HG03159 (cell line): ENCODE data around the gene PRXL2C.
"Not testable (repeated sequence)": the region's sequence is repeated elsewhere in the genome, so short reads cannot be mapped to it uniquely, and the experiment has no call there.

Source experiments
- ATAC-seq: cut with Tn5 transposase; IDR thresholded peaks from one replicate; pipeline ENCODE4 v1.9.1; 2021; ENCODE audit warnings: mild to moderate bottlenecking, moderate library complexity; ENCODE audit not compliant: unreplicated experiment

PRXL2C gene

DNA sequence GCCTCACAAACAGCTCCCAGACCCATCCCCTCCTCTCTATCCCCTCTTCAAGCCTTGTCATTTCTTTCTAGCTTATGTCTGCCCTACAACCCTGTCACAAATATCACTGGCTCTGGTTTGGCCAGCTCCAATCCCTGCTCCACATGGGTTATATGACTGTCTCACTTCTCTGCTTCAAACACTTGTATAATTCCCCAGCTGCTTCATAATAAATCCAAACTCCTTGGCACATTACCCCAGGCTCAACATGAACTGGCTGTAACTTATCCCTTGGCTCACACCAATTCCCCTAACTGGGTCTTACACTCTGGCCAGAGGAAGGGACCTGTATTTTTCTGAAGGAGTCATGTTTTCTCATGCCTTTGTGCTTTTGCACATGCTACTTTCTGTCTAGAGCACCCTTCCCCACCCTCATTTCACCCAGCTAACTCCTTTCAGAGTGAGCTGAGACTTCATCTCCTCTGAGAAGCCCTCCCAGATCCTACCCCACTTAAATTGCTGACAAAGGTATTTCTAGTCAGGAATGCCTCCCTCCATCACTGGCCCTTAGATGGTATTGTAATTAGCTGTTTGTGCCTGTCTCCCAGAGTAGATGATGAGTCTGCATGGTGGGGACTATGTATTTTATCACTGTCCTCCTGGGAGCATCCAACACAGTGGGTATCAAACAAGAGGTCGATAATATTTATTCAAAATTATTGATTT is 5.3 kb downstream of the PRXL2C start:
- ATAC-seq = no peak

DNA sequence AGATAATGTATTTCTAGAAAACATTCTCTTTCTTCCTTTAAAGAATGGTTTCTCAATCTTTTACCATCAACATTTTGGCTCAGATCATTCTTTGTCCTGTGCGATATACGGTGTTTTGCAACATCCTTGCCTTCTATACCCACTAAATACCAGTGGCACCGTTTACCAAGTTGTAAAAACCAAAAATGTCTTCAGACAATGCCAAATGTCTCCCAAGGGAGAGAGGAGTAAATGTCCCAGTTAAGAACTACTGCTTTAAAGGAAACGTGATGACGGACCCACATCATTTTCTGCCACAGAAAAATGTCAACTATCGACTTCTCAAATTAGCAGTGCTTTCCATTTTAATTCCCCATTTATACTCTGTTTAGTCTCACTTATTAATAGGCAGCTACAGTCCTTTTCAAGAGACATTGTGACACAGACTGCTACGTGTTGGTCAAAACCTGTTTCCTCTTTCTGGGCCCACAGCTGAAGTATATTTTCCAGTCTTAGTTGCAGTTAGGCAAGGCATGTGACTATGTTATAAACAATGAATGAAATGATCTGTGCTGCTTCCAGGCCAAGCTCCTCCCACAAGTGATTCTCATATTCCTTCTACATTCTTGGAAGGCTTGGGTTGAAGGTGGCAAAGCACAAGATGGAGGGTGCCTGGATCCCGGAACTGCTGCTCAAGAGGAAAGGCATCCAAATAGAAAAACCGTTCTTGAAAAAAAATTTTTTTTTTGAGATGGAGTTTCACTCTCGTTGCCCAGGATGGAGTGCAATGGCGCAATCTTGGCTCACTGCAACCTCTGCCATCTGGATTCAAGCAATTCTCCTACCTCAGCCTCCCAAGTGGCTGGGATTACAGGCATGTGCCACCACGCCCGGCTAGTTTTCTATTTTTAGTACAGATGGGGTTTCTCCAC is 8.8 kb downstream of the PRXL2C start:
- ATAC-seq = no peak

DNA sequence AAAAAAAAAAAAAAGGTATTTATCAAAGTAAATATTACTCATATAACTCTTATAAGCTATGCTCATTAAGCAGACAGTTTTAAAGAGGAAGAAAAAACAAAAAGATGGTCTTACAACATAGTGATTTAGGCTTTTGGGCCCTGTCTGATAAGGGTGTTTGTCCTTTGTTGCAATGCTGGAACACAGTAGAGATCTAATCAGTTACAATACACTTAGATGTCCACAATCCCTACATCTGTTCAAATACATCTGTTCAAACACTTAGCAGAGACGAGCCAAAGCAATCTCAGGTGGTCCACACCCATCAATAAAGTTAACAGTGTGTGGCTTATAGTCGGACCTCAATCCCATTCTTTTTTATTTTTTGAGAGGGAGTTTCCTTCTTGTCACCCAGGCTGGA is 11.0 kb downstream of the PRXL2C start:
- no peak for ATAC-seq

DNA sequence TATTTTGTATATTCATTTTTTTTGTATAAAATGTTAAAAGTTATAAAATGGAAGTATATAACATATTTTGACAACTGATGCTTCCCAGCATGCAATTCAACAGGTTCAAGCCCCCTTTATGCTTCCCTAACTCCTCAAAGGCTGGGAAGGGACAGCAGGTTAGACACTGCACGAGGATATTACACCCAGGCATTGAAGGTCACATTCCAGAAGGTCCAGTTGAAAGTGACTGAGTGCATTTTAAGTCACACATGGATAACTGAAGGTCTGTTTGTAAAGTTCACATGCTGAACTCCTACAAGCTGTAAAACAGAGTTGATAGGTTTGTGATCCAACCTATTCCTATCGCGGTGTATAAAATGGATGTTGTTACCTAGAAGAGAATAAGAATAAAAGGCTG is 13.6 kb downstream of the PRXL2C start:
- ATAC-seq = no peak

DNA sequence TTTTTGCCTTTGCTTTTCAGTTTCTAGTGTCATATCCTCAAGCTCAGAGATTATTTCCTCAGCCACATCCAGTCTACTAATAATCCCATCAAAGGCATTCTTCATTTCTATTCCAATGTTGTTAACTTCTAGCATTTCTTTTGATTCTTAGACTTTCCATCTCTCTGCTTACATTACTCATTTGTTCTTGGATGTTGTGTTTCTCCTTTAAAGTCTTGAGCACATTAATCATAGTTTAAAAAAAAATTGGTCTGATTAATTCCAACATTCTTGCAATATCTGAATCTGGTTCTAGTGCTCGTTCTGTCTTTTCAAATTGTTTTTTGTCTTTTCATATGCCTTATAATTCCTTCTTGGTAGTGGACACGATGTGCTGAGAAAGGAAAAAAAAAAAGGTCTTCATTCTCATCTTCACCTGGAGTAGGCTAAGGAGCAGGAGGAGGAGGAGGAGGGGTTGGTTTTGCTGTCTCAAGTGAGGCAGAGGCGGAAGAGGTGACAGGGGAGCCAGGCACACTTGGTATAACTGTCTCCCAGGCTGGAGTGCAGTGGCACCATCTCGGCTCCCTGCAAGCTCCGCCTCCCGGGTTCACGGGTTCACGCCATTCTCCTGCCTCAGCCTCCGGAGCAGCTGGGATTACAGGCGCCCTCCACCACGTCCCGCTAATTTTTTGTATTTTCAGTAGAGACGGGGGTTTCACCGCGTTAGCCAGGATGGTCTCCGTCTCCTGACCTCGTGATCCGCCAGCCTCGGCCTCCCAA is 16.3 kb downstream of the PRXL2C start:
- ATAC-seq = no peak

DNA sequence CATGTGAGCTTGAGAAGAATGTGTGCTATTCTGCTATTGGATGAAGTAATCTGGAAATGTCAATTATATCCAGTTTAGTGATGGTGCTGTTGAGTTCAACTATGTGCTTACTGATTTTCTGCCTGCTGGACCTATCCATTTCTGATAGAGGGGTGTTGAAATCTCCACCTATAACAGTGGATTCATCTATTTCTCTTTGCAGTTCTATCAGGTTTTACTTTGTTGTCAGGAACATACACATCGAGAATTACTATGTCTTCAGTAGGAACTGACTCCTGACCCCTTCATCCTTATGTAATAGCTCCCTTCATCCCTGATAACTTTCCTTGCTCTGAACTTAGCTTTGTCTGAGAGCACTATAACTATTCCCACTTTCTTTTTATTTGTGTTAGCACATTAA is 18.7 kb downstream of the PRXL2C start:
- no peak for ATAC-seq

DNA sequence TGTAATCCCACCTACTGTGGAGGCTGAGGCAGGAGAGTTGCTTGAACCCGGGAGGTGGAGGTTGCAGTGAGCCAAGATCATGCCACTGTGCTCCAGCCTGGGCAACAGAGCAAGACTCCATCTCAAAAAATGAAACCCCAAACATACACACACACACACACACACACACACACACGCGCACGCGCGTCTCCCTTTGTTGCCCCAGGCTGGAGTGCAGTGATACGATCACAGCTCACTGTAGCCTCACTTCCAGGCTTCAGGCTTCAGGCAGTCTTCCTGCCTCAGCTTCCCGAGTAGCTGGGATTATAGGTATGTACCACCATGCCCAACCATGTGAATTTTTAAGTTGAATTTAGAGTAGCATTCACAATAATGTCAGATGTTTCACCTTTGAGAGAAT is 21.5 kb downstream of the PRXL2C start:
- not testable (repeated sequence) for ATAC-seq

DNA sequence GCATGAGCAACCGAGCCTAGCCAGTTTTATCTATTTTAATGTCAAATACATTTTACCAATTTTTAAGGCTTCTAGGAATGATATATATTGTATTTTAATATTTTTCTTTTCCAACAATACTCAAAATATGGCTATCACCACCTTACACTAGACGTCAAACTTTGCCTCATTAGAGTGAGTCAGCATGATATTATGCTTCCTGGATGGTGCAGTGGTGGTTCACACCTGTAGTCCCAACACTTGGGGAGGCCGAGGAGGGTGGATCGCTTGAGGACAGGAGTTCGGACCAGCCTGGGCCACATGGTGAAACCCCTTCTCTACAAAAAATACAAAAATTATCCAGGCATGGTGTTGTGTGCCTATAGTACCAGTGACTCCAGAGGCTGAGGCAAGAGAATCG is 28.2 kb downstream of the PRXL2C start:
- no peak for ATAC-seq

DNA sequence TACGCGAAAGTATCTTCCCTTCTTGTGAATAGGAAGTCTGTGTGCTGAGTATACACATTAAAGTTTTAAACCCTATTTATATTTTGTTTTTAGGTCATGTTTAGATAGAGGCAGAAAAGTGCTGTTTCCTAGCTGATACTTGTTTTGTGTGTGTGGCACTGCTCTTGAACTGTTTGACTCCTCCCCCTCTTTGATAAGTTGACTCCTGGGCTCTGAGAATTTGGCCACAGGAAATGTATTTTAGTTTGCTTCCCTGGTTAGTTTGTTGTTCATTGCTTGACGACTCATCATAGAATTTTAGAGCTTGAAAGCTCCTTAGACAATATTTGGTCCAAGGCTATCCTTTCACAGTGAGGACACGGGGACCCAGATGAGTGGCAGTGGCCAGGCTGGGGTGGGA is 33.5 kb downstream of the PRXL2C start:
- no peak for ATAC-seq

DNA sequence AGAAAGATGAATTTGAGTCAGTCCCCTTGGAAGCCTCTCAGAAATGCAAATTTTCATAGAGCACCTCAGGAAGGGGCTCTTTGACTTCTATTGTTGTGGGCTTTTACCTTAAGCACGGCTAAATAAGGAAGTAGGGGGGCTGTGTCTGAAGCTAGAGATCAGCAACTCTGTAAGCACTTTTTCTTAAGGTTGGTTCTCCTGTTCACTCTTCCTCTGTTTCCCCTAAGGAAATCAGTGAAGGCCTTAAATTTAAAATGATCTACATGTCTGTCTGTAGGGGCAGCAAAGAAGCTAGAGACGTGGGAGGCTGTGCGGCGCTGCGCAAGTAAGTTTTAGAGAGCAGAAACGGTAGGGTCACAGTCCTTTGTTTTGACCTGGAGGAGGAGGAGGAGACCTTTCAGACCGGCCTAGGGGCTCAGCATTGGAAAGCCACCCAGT is 34.3 kb downstream of the PRXL2C start:
- ATAC-seq = no peak

DNA sequence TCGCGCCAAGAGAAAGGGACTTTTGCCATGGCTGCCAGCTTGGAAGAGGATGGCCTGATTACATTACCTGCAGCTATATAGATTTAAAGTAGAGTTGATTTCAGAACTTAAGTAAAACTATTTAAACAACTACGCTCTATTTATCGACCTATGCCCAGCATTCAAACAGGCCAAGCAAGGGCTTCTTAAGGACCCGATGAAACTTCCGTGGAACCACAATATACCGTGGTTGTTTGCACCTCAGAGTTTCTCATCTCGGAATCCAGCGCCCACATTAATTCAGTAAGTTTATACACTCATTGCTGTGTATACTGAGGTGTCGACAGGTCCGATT is 35.0 kb downstream of the PRXL2C start:
- ATAC-seq = no peak

DNA sequence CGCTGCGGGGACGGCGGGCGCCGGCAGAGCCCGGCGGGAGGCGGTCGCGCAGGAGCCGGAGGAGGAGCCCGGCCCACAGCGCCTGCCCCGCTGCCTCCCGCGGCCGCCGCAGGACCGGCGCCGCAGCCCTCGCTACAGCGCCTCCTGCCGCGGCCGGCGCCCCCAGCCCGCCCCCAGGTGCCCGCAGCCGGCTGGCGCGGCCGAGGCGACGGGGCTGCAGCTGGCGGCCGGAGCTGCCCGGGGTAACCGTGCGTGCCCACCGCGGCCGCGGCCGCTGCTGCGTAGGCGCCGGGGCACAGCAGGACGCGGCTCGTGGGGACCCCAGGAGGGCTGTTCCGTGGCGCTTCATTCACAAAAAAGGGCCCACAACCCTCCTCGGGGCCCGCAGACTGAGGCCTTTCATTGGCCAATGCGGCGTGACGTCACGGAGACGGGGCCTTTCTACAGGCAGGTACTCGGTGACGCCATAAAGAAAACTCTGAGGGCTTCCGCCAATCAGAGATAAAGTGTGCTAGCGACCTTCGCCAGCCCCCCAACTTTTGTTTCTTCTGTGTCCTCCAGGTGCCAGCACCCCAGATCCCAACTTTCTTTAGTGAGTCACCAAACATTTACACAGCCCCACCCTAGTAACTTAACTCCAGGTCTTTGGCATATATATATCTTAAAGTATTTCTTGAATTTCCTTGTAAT is 35.5 kb downstream of the PRXL2C start, which contains the start of gene CDC14B:
Gene CDC14B, minus strand, starts transcription at position 353 of the 690 bp plus-strand sequence. CDS start 465 bp downstream, outside the sequence.
- peak; percentile 56 for ATAC-seq

DNA sequence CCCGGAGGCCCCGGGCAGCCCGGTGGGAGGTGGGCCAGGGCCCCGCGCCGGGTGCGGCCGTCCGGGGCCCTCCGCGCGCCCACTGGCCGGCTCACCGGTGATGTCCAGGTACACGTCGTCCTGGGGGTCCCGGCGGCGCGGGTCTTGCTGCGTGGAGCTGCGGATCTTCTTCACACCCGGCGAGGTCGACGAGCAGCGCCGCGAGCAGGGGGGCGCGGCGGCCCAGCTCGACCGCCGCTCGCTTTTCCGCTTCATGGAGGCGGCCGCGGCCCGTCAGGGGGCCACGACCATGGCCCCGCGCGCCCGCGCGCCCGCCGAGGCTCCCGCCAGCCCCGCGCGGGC is 36.0 kb downstream of the PRXL2C start:
- ATAC-seq = peak; percentile 13

DNA sequence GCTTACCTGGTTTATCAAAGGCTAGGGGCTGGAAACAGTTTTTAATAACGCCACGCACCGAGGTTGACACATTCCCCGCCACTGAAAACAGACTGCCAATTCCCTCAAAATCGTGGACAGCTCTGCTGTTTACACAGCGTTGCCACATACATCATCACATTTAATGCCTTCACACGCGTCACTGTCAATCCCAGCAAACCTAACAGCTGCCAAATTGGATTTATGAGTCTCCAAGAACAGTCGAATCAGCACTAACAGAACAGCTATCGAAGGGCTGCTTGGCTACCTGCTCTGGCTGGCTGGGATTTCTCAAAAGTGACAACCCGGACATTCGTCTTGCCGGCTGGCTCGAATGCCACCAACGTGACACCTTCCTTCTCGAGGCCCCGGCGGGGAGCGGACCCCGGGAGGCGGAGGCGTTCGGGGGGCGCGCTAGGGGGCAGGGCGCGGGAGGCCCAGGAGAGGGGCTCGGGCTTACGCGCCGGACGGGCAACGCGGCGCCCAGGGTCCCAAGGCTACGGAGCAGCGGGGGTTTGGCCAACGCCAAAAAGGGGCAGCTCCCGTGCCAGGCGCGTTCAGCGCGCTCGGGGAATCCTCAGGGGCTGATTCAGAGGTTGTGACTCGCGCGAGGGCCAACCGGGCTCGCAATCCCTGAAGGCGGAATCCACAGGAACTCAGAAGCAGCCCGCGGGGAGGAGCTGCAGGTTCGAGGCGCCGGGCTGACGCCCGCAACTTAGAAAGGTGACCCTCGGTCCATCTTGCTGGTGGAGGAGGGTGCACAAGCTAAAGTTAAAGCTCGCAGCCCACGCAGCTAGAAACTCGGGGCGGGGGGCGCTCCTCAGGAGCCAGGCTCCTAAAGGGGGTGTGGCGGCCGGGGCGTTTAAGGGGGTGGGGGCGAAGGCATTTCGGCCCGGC is 36.7 kb downstream of the PRXL2C start:
- ATAC-seq = no peak

DNA sequence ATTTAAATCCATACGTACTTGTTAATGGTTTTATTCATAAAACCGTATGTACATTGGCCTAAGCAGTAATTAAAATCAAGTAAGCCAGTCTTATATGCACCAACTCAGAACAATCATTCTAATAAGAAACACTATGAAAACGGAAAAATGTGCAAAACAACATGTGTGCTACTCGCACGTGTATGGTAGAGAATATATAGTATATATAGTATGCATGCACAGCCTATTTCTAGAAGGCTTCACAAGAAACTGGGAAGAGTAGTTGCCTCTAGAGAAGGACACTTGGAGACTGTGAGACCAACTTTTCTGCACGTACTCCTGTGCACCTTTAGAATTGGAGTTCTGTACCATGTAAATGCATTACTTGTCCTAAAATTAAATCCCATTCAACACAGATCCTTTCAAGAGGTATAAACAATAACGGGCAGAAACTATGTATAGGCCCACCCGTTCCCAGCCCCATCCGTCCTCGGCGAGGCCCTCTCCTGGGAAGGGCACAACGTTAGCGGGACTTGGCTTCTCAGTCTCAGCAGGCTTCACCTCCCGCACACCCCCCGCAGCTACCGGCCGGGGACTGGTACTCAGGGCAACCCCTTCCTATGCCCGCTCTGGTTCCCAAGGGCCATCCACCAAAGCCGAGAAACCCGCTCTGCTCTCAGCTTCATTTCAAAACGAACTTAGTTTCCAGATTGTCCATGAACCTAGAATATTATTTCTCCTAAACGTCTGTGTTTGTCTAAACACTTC is 37.5 kb downstream of the PRXL2C start:
- no peak for ATAC-seq

DNA sequence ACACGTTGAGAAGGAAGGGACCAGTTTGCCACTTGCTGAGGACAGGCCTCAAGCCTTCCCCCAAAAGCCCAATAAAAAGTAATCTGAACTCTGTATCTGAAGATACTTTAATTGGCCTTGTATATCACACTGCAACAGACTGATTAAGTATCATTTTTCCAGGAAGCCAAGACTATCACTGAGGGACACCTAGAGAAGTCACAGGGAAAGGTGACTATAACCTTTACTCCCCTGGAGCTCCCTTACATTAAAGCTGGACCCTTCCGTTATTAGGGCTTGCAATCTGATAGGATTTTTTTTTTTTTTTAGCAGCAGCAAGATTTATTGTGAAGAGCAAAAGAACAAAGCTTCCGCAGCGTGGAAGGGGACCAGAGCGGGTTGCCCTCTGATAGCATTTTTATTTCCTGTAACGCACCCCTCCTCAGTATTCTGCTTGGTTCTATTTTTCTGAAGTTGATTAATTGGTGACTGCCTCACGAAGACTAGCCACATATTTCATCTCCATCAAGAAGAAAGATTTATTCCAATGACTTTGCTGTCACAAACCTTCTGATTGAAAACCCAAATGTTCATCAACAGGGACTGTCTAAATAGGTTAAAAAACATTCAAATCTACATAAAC is 38.2 kb downstream of the PRXL2C start:
- ATAC-seq = no peak

DNA sequence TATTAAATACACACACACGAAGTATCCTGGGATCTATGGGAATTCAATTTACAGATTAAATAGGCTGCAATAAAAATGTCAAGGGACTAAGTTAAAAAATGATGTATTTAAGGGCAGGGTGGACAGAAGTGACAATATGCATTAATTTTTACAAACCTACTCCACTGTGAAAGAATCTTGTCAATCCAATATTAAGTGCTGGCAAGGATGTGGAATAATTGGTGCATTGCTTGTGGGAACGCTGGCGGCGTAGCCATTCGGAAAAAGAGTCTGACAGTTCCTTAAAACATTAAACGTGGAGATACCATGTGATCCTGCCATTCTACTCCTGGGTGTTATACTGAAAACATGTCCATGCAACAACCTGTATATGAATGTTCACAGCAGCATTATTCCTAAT is 39.7 kb downstream of the PRXL2C start:
- no peak for ATAC-seq

DNA sequence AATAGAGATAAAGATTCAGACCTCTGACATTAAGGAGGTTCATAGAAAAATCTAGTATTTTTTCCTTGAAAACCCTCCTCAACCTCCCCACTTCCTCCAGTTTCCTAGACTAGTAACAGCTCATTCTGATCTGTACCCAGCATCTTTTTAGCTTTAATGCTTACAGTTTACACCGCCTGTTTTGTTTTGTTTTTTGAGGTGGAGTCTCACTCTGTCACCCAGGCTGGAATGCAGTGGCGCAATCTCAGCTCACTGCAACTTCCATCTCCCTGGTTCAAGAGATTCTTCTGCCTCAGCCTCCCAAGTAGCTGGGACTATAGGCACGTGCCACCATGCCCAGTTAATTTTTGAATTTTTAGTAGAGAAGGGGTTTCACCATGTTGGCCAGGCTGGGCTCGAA is 40.5 kb downstream of the PRXL2C start:
- ATAC-seq = not testable (repeated sequence)
